ENCODE measurements around the gene GJB2.

GRCh38 chr13:20217168-20217567 lies 24.4 kb upstream of the GJB2 start:
- TF ChIP-seq POLR2A (IDR thresholded peaks at IDR 0.05) (no peak), CTCF (IDR thresholded peaks at IDR 0.05) (no peak)

All from esophagus squamous epithelium (tissue), 4 donors.